ENCODE data around the gene SPTLC3.

GRCh38 chr20:13113731-13114130 lies 105.0 kb downstream of the SPTLC3 start:
- TF ChIP-seq CTCF (conservative IDR thresholded peaks at IDR 0.05 in 1 of 2, IDR thresholded peaks at IDR 0.05 in 1 of 2; ENCODE audit: extremely low read depth in 1 of 2, insufficient read depth in 1 of 2, low read depth in 1 of 2, low read length in 2 of 2) = no peak
- TF ChIP-seq EZH2 (IDR thresholded peaks at IDR 0.05; ENCODE audit: borderline replicate concordance, low read length) = no peak

All from mammary epithelial cell (primary cell).